Measurements from ENCODE around the gene CCNY. TPM values are rescaled to one million over a fixed set of nuclear protein-coding genes. Genes with fewer than 3 reads are reported as not detected.

CCNY gene
- polyA plus RNA-seq, 1 experiment, result 39.0 TPM

GRCh38 chr10:35316218-35316967 is 19.9 kb upstream of the CCNY start:
- no peak for DNase-seq (ENCODE audit: low read depth)
- H3K36me3 ChIP-seq (ENCODE audit: control insufficient read depth, insufficient read depth, low read length), result peaks cover 7% of the 10 kb centered on the region
- no peak for TF ChIP-seq CTCF (IDR thresholded peaks at IDR 0.05; ENCODE audit: insufficient read depth, low read depth, low read length)
- H3K4me3 ChIP-seq (ENCODE audit: low read depth, low read length), result no peak overlapping the region
- POLR2A ChIA-PET, result no interaction called here
- CTCF ChIA-PET, result no interaction called here
- no peaks in the 10 kb centered on the region for H3K27me3 ChIP-seq (ENCODE audit: control insufficient read depth, insufficient read depth, low read length)

- no peak for TF ChIP-seq CTCF (IDR thresholded peaks at IDR 0.05; ENCODE audit: insufficient read depth, low read depth, low read length)
- Histone ChIP-seq H3K27me3 (ENCODE audit: control insufficient read depth, insufficient read depth, low read length) (no peaks in the 10 kb centered on the region), H3K36me3 (ENCODE audit: control insufficient read depth, insufficient read depth, low read length) (peaks cover 7% of the 10 kb centered on the region), H3K4me3 (ENCODE audit: low read depth, low read length) (no peak overlapping the region)
- DNase-seq (ENCODE audit: low read depth), result no peak
- ChIA-PET CTCF (no interaction called here), POLR2A (no interaction called here)
Measured at GRCh38 chr10:35318551-35318950, 17.8 kb upstream of the CCNY start.

DNA sequence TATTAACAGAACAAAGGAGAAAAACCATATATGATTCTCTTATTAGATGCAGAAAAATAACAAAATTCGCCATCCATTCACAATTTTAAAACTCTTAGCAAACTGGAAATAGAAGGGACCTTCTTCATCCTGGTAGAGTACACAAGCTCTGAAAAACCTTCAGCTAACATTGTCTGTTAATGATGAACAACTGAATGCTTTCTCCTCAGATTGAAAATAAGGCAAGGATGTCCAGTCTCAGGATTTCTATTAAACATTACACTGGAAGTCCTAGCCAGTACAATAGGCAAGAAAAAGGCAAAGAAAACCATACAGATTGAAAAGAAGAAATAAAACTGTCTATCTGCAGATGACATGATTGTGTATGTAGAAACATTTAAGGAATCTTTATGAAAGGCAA is 16.0 kb upstream of the CCNY start:
- H3K36me3 ChIP-seq (ENCODE audit: control insufficient read depth, insufficient read depth, low read length), result peaks cover 7% of the 10 kb centered on the region
- CTCF ChIA-PET, result no interaction called here
- no peaks in the 10 kb centered on the region for H3K27me3 ChIP-seq (ENCODE audit: control insufficient read depth, insufficient read depth, low read length)
- H3K4me3 ChIP-seq (ENCODE audit: low read depth, low read length), result no peak overlapping the region
- POLR2A ChIA-PET, result no interaction called here
- DNase-seq (ENCODE audit: low read depth), result no peak
- no peak for TF ChIP-seq CTCF (IDR thresholded peaks at IDR 0.05; ENCODE audit: insufficient read depth, low read depth, low read length)

DNA sequence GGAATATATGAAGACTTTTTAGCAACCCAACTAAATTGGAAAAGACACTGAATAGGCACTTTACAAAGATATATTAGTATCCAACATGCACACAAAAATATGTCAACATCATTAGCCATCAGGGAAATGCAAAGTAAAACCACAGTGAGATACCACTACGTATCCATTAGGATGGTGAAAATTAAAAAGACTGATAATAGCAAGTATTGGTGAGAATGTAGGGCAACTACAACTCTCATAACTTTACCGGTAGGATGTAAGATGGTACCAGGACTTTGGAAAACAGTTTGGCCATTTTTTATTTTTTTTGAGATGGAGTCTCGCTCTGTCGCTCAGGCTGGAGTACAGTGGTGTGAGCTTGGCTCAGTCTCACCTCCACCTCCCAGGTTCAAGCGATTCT is 13.7 kb upstream of the CCNY start:
- POLR2A ChIA-PET, result no interaction called here
- CTCF ChIA-PET, result no interaction called here
- no peak overlapping the region for H3K4me3 ChIP-seq (ENCODE audit: low read depth, low read length)
- H3K27me3 ChIP-seq (ENCODE audit: control insufficient read depth, insufficient read depth, low read length), result no peaks in the 10 kb centered on the region
- TF ChIP-seq CTCF (IDR thresholded peaks at IDR 0.05; ENCODE audit: insufficient read depth, low read depth, low read length), result no peak
- no peak for DNase-seq (ENCODE audit: low read depth)
- H3K36me3 ChIP-seq (ENCODE audit: control insufficient read depth, insufficient read depth, low read length), result peaks cover 3% of the 10 kb centered on the region

- no peak for TF ChIP-seq CTCF (IDR thresholded peaks at IDR 0.05; ENCODE audit: insufficient read depth, low read depth, low read length)
- Histone ChIP-seq H3K4me3 (ENCODE audit: low read depth, low read length) (no peak overlapping the region), H3K36me3 (ENCODE audit: control insufficient read depth, insufficient read depth, low read length) (peaks cover 2% of the 10 kb centered on the region; the same call in 1 of the 2 replicates), H3K27me3 (ENCODE audit: control insufficient read depth, insufficient read depth, low read length) (no peaks in the 10 kb centered on the region)
- ChIA-PET CTCF (interaction anchor here (1.2 kb wide), 1 partner anchor 332 kb away, joined by 3 read pairs; no protein-coding TSS in a partner anchor), POLR2A (interaction anchor here (0.7 kb wide), 1 partner anchor 11 kb away, joined by 3 read pairs; no protein-coding TSS in a partner anchor)
- DNase-seq (ENCODE audit: low read depth), result peak; percentile 26
Measured at GRCh38 chr10:35324196-35324595, 12.1 kb upstream of the CCNY start.

Measured in BJ (cell line).